ENCODE data around the gene WDR74. TPM values are rescaled to one million over a fixed set of nuclear protein-coding genes. Genes with fewer than 3 reads are reported as not detected.
A peak's percentile ranks its signal among the peaks of the same experiment; 100 is the strongest.

Gene WDR74
- total and polyA plus RNA-seq, 9 of the 15 experiments (the other 6 are each of a cell fraction or from before 2014, with no cell fraction given): 32.7 to 210 (median 114) TPM

- no peak for TF ChIP-seq MYBL2 (IDR thresholded peaks at IDR 0.05; ENCODE audit: low read depth)
- no peak for TF ChIP-seq MYBL2 (CRISPR knock-in tag; IDR thresholded peaks at IDR 0.05; ENCODE audit: borderline replicate concordance)
- no peak for TF ChIP-seq ZC3H8 (IDR thresholded peaks at IDR 0.05)
- peak; percentile 46 for TF ChIP-seq POU5F1 (IDR thresholded peaks at IDR 0.05; ENCODE audit: borderline replicate concordance, low read depth, low read length, partially characterized antibody)
- TF ChIP-seq, protein P1, sequence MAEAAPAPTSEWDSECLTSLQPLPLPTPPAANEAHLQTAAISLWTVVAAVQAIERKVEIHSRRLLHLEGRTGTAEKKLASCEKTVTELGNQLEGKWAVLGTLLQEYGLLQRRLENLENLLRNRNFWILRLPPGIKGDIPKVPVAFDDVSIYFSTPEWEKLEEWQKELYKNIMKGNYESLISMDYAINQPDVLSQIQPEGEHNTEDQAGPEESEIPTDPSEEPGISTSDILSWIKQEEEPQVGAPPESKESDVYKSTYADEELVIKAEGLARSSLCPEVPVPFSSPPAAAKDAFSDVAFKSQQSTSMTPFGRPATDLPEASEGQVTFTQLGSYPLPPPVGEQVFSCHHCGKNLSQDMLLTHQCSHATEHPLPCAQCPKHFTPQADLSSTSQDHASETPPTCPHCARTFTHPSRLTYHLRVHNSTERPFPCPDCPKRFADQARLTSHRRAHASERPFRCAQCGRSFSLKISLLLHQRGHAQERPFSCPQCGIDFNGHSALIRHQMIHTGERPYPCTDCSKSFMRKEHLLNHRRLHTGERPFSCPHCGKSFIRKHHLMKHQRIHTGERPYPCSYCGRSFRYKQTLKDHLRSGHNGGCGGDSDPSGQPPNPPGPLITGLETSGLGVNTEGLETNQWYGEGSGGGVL (CRISPR knock-in tag; IDR thresholded peaks at IDR 0.05): no peak
- no peak for TF ChIP-seq PPARD (CRISPR knock-in tag; IDR thresholded peaks at IDR 0.05)
- TF ChIP-seq, protein P2, sequence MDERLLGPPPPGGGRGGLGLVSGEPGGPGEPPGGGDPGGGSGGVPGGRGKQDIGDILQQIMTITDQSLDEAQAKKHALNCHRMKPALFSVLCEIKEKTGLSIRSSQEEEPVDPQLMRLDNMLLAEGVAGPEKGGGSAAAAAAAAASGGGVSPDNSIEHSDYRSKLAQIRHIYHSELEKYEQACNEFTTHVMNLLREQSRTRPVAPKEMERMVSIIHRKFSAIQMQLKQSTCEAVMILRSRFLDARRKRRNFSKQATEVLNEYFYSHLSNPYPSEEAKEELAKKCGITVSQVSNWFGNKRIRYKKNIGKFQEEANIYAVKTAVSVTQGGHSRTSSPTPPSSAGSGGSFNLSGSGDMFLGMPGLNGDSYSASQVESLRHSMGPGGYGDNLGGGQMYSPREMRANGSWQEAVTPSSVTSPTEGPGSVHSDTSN (CRISPR knock-in tag; IDR thresholded peaks at IDR 0.05; ENCODE audit: low read depth): no peak
- TF ChIP-seq, protein P2 (tag; conservative IDR thresholded peaks at IDR 0.05; ENCODE audit: low read depth): no peak
- no peak for TF ChIP-seq ZNF280B (CRISPR knock-in tag; IDR thresholded peaks at IDR 0.05)
- TF ChIP-seq THAP7 (CRISPR knock-in tag; IDR thresholded peaks at IDR 0.05): peak; percentile 92
- TF ChIP-seq RNF219 (CRISPR knock-in tag; IDR thresholded peaks at IDR 0.05): no peak
- TF ChIP-seq BRF1 (IDR thresholded peaks at IDR 0.05; ENCODE audit: borderline replicate concordance, extremely low read depth, insufficient read length): no peak
- TF ChIP-seq MCM7 (IDR thresholded peaks at IDR 0.05): no peak
- peak; percentile 58 to 99; a peak in 2 of 4 replicates for TF ChIP-seq NONO (IDR thresholded peaks at IDR 0.05; ENCODE audit: low read depth in 2 of 2, low read length in 1 of 2)
- 0 out of 2 replicates have a peak, but pooled peaks have one; percentile 54 for TF ChIP-seq MED1 (CRISPR knock-in tag; IDR thresholded peaks at IDR 0.05; ENCODE audit: borderline replicate concordance)
- TF ChIP-seq, protein P3, sequence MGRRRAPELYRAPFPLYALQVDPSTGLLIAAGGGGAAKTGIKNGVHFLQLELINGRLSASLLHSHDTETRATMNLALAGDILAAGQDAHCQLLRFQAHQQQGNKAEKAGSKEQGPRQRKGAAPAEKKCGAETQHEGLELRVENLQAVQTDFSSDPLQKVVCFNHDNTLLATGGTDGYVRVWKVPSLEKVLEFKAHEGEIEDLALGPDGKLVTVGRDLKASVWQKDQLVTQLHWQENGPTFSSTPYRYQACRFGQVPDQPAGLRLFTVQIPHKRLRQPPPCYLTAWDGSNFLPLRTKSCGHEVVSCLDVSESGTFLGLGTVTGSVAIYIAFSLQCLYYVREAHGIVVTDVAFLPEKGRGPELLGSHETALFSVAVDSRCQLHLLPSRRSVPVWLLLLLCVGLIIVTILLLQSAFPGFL (CRISPR knock-in tag; IDR thresholded peaks at IDR 0.05): no peak
Observed at GRCh38 chr11:62805076-62805892, 34.1 kb downstream of the WDR74 start, which contains the start of gene NXF1 (continued).

Data from K562 (cell line).